Skeletal muscle cell (primary cell): ENCODE results near the gene ADGB.

ENCODE experiments used
- DNase-seq: peaks from one replicate; pipeline ENCODE4 v3.0.0-alpha.2; 2010; ENCODE audit warnings: low read depth
- H3K4me3 ChIP-seq: 2 replicates; pipeline ENCODE4 v1.5.1; 2011; ENCODE audit warnings: low read depth, mild to moderate bottlenecking, control low read depth, low read length, moderate library complexity

ADGB gene

GRCh38 chr6:146856296-146856695, 257.5 kb downstream of the ADGB start:
- H3K4me3 ChIP-seq = no peak overlapping the region
- DNase-seq = no peak

- peak overlapping the region; percentile 27 for H3K4me3 ChIP-seq
- DNase-seq = peak; percentile 85
Observed at GRCh38 chr6:146857180-146857979, 258.6 kb downstream of the ADGB start.

DNA sequence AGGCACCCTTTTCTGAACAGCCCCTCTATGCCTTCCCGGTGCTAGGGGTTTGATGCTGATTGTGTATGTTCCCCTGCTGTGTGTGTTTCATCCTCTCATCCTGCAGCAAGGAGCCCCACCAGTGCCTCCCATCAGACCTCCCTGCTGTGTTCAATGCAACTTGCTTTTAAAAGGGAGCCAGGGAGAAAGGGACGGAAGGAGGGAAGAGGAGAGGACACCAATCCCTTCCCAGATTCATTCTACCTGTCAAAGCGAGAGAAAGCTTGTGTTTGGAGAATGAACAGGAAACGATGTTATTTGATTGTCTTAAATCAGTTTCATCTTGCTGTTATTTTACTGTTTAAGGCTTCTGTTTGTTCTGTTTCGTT, 259.2 kb downstream of the ADGB start:
- DNase-seq = no peak
- H3K4me3 ChIP-seq = peak overlapping the region; percentile 27

DNA sequence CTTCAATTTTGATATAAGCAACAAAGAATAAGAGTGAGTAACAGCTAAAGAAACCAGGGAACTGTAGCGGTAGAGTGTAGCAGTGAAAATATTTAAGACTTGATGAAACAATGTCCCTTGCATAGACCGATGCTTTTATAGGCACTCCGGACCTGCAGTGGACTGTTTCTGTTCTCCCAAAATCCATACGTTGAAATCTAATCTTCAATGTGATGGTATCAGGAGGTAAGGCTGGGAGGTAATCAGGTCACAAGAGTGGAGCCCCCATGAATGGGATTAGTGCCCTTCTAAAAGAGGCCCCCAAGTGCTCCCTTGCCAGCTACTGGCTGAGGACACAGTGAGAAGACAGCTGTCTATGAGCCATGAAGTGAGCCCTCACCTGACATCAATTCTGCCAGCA, 260.4 kb downstream of the ADGB start:
- H3K4me3 ChIP-seq = no peak overlapping the region
- DNase-seq = no peak

GRCh38 chr6:146859795-146860495, 261.2 kb downstream of the ADGB start:
- DNase-seq = no peak

DNA sequence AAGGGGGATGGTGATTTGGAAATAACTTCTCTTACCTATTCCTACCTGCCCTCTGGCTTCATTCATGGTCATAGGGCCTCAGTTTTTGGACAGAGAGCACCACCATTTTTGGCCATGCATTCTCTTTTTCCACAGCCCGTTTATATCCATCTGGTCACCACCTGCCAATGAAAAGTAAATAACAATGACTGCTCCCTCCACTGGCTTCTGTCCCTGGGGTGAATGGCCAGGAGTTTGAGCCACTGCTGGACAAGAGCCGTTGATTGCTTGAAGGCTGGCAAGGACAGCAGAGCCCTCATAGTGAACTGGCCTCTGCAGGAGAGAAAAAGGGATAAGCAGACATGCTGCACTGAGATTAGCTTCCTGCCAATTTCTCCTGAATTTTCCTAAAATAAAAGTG, 261.8 kb downstream of the ADGB start:
- no peak overlapping the region for H3K4me3 ChIP-seq
- no peak for DNase-seq

More at GRCh38 chr6:146859795-146860495, 261.2 kb downstream of the ADGB start:
- H3K4me3 ChIP-seq = no peak overlapping the region

GRCh38 chr6:146861029-146861563, 262.3 kb downstream of the ADGB start:
- DNase-seq = no peak
- H3K4me3 ChIP-seq = no peak overlapping the region

DNA sequence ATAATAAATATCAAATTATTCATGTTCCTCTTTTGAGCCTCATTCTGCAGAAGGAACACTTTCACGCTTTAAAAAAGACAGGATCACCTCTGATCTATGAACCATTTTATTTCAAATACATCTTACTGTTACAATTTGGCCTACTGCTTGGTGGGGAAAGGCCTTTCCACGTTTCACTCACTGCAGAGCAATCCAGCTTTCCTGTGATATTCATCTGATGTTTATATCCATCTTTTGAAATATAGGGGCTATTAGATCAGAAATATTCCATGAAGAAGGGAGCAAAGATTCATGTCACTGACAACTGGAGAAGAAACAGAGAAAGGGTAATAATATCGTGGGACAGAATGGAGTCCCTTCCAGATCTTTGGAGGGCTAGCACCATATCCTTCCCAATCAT, 262.9 kb downstream of the ADGB start:
- no peak for DNase-seq
- H3K4me3 ChIP-seq = no peak overlapping the region

- no peak overlapping the region for H3K4me3 ChIP-seq
- DNase-seq = no peak
Observed at GRCh38 chr6:146862508-146862919, 263.7 kb downstream of the ADGB start.

DNA sequence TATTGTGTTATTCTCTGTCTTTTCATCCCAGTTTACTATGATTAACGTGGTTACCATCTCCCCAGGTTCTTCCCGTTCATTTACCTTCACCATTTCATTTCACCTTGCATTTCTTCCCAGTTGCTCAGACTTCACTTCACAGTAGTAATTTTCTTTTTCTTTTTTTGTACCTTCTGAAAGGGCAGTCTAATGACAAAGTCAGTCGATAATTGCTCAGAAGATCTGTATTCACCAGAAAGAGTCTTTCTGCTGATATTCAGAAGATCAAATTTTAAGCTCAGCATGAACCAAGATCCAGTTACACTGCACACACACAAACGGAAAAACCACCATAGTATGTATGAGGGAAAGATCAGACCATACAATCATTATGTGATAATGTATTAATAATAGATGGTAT, 265.5 kb downstream of the ADGB start:
- H3K4me3 ChIP-seq = no peak overlapping the region
- no peak for DNase-seq

GRCh38 chr6:146864885-146865284, 266.1 kb downstream of the ADGB start:
- DNase-seq = no peak

More at GRCh38 chr6:146864885-146865284, 266.1 kb downstream of the ADGB start:
- H3K4me3 ChIP-seq = no peak overlapping the region
